Stimulated activated CD4-positive, alpha-beta T cell treated with anti-CD3 and anti-CD28 coated beads, TNF-alpha, amount 100 ng/mL, for 4 hours (primary cell): Measurements from ENCODE around the gene ETV2.
"Not testable (repeated sequence)": the region's sequence is repeated elsewhere in the genome, so short reads cannot be mapped to it uniquely, and the experiment has no call there.

Experiments
- DNase-seq, 3 experiments: peaks; one replicate each; pipeline ENCODE4 v3.0.0-alpha.2; 2020; ENCODE audit warnings: low read depth in 3 of 3

Gene ETV2

GRCh38 chr19:35628264-35628564, 13.3 kb upstream of the ETV2 start:
- DNase-seq, result no peak

- peak; percentile 85 to 95 (median 94) for DNase-seq
Observed at GRCh38 chr19:35628565-35629331, 12.8 kb upstream of the ETV2 start, which contains the start of gene RBM42. Gene RBM42 (plus strand): TSS chr19:35629036. CDS start chr19:35629154, 118 bp downstream.

GRCh38 chr19:35629332-35629633, 12.3 kb upstream of the ETV2 start:
- DNase-seq, result no peak

DNA sequence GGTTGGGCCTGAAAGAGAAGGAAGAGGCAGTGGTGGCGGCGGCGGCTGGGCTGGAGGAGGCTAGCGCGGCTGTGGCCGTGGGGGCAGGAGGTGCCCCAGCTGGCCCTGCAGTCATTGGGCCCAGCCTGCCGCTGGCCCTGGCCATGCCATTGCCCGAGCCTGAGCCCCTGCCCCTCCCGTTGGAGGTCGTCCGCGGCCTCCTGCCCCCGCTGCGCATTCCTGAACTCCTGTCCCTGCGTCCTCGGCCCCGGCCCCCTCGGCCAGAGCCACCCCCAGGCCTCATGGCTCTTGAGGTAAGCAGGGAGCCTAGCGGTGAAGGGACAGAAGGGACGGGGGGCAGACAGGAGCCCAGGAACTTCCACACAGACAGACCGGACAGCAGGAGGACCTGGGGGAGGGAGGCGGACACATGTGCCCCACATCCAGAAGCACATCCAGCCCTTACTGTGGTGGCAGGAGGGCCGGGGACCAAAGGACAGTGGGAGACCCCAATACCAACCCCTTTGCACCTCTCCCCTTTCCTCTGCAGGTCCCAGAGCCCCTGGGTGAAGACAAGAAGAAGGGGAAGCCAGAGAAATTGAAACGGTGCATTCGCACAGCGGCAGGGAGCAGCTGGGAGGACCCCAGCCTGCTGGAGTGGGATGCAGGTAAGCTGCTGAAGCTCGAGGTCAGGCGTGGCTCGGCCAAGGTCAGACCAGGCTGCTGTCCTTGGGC, 7.7 kb upstream of the ETV2 start:
- no peak for DNase-seq

DNA sequence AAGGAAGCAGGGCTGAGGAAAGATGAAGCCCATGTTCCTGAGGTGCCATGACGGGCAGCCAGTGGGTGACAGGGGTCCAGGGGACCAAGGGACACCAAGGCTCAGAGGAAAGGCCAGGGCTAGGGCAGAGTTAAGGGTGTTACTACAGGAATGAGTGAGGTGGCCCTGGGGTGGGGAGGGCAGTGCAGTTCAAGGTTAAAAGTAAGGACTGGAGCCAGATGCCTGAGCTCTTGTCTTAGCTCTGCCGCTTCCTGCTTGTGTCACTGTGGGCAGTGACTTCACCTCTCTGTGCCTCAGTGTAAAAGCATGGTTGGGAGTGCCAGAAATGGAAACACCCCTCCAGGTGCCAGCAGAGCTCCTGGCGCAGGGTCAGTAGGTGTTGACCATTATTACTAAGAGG, 4.9 kb upstream of the ETV2 start:
- no peak for DNase-seq

DNA sequence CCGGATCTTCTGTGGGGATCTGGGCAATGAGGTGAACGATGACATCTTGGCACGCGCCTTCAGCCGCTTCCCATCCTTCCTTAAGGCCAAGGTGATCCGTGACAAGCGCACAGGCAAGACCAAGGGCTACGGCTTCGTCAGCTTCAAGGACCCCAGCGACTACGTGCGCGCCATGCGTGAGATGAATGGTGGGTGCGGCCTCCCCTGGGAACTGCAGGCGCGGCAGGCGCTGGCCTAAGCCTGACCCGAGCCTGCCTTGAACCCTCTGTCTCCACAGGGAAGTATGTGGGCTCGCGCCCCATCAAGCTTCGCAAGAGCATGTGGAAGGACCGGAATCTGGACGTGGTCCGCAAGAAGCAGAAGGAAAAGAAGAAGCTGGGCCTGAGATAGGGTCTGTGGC, 4.4 kb upstream of the ETV2 start:
- no peak for DNase-seq

DNA sequence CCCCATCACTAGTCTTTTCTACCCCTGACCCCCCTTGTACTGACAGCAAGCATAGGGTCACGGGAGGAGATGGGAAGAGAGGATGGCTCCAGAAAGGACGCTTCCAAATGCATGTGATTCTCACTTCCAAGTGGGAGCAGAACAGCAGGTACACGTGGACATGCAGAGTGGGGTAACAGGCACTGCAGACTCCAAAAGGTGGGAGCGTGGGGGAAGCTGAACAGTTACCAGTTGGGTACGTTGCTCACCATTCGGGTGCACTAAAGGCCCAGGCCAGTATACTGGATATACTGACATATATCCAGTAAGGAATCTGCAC, 2.3 kb upstream of the ETV2 start:
- DNase-seq, result no peak

DNA sequence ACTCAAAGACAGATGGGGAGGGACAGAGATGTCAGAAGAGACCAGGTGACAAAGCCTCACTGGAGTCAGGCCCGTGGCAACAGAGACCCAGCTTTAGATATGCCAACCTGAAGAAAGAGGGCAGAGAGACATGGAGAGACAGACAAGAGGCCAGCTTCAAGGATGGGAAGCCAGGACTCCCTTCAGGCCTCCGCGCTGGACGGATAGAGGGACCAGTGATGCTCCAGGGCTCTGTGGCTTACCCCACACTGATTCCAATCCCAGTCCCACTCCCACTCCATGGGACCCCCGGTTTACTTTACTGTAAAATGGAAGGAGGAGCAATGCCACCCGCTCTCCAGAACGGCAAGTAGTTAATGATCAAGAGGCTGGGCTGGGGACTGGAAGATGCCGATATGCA, 1.7 kb upstream of the ETV2 start:
- DNase-seq, result no peak

DNA sequence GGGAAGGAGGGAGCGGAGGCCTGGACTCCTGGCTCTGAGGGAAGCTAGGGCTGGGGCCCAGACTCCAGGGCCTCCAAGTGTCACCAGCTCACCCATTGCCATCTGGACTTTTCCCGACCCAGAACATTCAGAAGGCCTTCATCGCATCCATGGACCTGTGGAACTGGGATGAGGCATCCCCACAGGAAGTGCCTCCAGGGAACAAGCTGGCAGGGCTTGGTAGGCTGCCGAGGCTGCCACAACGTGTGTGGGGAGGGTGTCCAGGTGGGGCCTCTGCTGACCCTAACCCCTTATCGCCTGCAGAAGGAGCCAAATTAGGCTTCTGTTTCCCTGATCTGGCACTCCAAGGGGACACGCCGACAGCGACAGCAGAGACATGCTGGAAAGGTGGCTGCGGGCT, 767 bp downstream of the ETV2 start:
- DNase-seq, result no peak

DNA sequence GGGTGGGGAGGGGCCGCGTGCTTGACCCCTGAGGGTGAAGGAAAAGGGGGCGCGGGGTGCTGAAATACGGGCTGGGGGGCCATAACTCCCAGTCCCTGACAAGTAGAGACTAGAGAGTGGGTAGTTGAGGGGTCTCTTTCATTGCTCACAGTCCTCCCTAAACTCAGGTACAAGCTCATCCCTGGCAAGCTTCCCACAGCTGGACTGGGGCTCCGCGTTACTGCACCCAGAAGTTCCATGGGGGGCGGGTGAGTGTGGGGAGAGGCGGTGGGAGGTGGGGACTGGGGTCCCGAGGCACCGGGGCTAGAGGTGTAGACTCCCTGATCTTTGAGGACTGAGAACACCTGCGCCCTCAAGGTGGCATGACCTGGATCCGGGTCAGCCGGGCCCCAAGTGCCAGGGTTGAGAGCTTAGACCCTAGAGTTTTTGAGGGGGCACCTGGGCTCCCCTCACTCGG, 1.3 kb downstream of the ETV2 start:
- no peak for DNase-seq

GRCh38 chr19:35643255-35644205, 2.0 kb downstream of the ETV2 start:
- DNase-seq, result peak; percentile 61 to 64 (median 64)

GRCh38 chr19:35644206-35644986, 2.9 kb downstream of the ETV2 start:
- DNase-seq, result peak; percentile 85 to 89 (median 88)

- peak; percentile 65 to 73 (median 70) for DNase-seq
Observed at GRCh38 chr19:35644987-35645679, 3.6 kb downstream of the ETV2 start.

- no peak for DNase-seq
Observed at GRCh38 chr19:35645680-35646511, 4.4 kb downstream of the ETV2 start.

- peak; percentile 61 to 89 (median 81) for DNase-seq
Observed at GRCh38 chr19:35648017-35648961, 6.7 kb downstream of the ETV2 start, which contains the start of gene COX6B1. Gene COX6B1 (plus strand): TSS chr19:35648323. CDS start chr19:35651244, 2,921 bp downstream.

DNA sequence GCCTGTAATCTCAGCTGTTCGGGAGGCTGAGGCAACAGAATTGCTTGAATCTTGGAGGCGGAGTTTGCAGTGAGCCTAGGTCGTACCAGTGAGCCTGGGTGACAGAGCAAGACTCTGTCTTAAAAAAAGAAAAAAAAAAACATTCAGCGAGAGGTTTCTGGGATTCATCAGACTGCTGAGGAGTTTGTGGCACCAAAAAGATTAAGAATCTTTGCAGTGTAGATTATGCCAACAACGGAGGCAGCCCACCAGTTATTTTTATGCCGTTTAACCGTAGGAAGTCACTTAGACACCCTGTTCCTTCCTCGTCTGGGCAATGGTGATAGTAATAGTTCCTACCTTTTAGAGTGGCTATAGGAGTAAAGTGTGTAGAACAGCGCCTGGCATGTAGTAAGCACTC, 9.0 kb downstream of the ETV2 start:
- DNase-seq, result no peak

- DNase-seq, result not testable (repeated sequence)
Observed at GRCh38 chr19:35654828-35655227, 13.3 kb downstream of the ETV2 start.

DNA sequence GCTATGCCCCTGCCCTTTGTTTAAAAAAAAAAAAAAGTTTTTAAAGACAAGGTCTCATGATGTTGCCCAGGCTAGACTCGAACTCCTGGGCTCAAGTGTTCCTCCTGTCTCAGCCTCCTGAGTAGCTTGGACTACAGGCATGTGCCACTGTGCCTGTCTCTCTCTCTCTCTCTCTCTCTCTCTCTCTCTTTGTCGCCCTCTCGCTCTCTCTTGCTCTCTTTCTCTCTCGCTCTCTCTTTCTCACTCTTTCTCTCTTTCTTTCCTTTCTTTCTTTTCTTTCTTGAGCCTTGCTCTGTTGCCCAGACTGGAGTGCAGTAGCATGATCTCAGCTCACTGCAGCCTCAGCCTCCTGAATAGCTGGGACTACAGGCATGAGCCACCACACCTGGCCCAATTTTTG, 14.1 kb downstream of the ETV2 start:
- DNase-seq, result no peak

DNA sequence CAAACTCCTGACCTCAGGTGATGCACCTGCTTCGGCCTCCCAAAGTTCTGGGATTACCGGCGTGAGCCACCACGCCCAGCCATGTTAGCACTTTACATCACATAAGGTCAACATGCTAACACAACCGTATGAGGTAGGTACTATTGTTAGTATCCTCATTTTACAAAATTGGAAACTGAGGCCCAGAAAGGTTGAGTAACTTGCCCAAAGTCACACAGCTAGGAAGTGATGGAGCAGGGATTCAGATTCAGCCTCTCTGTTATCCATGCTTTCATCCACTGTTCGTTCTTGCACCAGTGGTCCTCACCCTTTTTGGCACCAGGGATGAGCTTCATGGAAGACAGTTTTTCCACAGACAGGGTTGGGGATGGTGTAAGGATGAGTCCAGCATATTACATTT, 15.2 kb downstream of the ETV2 start:
- DNase-seq, result no peak
